Retina (tissue), 1 donor: ENCODE measurements around the gene SEL1L.
A peak's percentile ranks its signal among the peaks of the same experiment; 100 is the strongest.
"Not testable (repeated sequence)": the region's sequence is repeated elsewhere in the genome, so short reads cannot be mapped to it uniquely, and the experiment has no call there.

Experiments
- DNase-seq: peaks from one replicate; pipeline ENCODE4 v3.0.0-alpha.2; 2016

Gene SEL1L

GRCh38 chr14:81533536-81534343 is at the start of gene SEL1L:
Gene SEL1L, minus strand, starts transcription at chr14:81533853. Its CDS starts 109 bp downstream, at chr14:81533744.
- peak; percentile 97 for DNase-seq

- no peak for DNase-seq
Measured at GRCh38 chr14:81582420-81582819, 48.8 kb upstream of the SEL1L start.

GRCh38 chr14:81579115-81579514 is 45.5 kb upstream of the SEL1L start:
- no peak for DNase-seq

- DNase-seq: no peak
Measured at GRCh38 chr14:81571437-81571836, 37.8 kb upstream of the SEL1L start.

- DNase-seq: no peak
Measured at GRCh38 chr14:81567302-81567701, 33.6 kb upstream of the SEL1L start.

GRCh38 chr14:81565441-81566290 is 32.0 kb upstream of the SEL1L start:
- DNase-seq: peak; percentile 21

- no peak for DNase-seq
Measured at GRCh38 chr14:81562818-81563217, 29.2 kb upstream of the SEL1L start.

- no peak for DNase-seq
Measured at GRCh38 chr14:81561084-81561775, 27.6 kb upstream of the SEL1L start.

GRCh38 chr14:81559385-81559784 is 25.7 kb upstream of the SEL1L start:
- no peak for DNase-seq

GRCh38 chr14:81557146-81557545 is 23.5 kb upstream of the SEL1L start:
- DNase-seq: no peak

GRCh38 chr14:81555684-81556083 is 22.0 kb upstream of the SEL1L start:
- no peak for DNase-seq

- no peak for DNase-seq
Measured at GRCh38 chr14:81555051-81555450, 21.4 kb upstream of the SEL1L start.

- no peak for DNase-seq
Measured at GRCh38 chr14:81551471-81551870, 17.8 kb upstream of the SEL1L start.

- DNase-seq: no peak
Measured at GRCh38 chr14:81550001-81550637, 16.5 kb upstream of the SEL1L start.

GRCh38 chr14:81541206-81541605 is 7.6 kb upstream of the SEL1L start:
- not testable (repeated sequence) for DNase-seq

GRCh38 chr14:81537193-81537592 is 3.5 kb upstream of the SEL1L start:
- no peak for DNase-seq

- no peak for DNase-seq
Measured at GRCh38 chr14:81536241-81536771, 2.7 kb upstream of the SEL1L start.

GRCh38 chr14:81535396-81536164 is 1.9 kb upstream of the SEL1L start:
- DNase-seq: no peak

GRCh38 chr14:81534510-81535074 is 939 bp upstream of the SEL1L start:
- no peak for DNase-seq

GRCh38 chr14:81533212-81533535 is 479 bp downstream of the SEL1L start:
- DNase-seq: no peak

GRCh38 chr14:81529391-81529790 is 4.3 kb downstream of the SEL1L start:
- no peak for DNase-seq

GRCh38 chr14:81525129-81525528 is 8.5 kb downstream of the SEL1L start:
- no peak for DNase-seq
